Keratinocyte (primary cell): ENCODE measurements around the gene ANKRD10. TPM values are rescaled to one million over a fixed set of nuclear protein-coding genes. Genes with fewer than 3 reads are reported as not detected.

Experiments
- DNase-seq: peaks from one replicate; pipeline ENCODE4 v3.0.0-alpha.2; 2011; ENCODE audit warnings: low read depth, missing footprints, low spot score
- FAIRE-seq: peaks from 2 replicates; lab custom pipeline; 2011; peaks lifted over from hg19 to GRCh38; lab: Jason Lieb, UNC
- H2AFZ ChIP-seq: 2 replicates; pipeline ENCODE4 v1.6.0; 2012; ENCODE audit warnings: low read length, control low read depth, inconsistent platforms; ENCODE audit not compliant: control insufficient read depth
- H3K27ac ChIP-seq: 2 replicates; pipeline ENCODE4 v1.5.1; 2011; ENCODE audit warnings: low read length; ENCODE audit not compliant: control insufficient read depth, insufficient read depth
- H3K27me3 ChIP-seq: 3 replicates; pipeline ENCODE4 v1.6.0; 2011; ENCODE audit warnings: low read length; ENCODE audit not compliant: control insufficient read depth, insufficient read depth; ENCODE audit errors: extremely low read depth
- H3K36me3 ChIP-seq, 2 experiments: 2 replicates in 1 of 2; 3 replicates in 1 of 2; pipeline ENCODE4 v1.5.1; 2011; ENCODE audit warnings: low read length in 2 of 2, mild to moderate bottlenecking in 1 of 2; ENCODE audit not compliant: control insufficient read depth in 2 of 2, insufficient read depth in 2 of 2; ENCODE audit errors: extremely low read depth in 1 of 2
- H3K4me1 ChIP-seq: 3 replicates; pipeline ENCODE4 v1.5.1; 2011; ENCODE audit warnings: low read length; ENCODE audit not compliant: control insufficient read depth, insufficient read depth; ENCODE audit errors: extremely low read depth
- H3K4me2 ChIP-seq: 3 replicates; pipeline ENCODE4 v1.6.0; 2011; ENCODE audit warnings: low read depth, low read length; ENCODE audit not compliant: control insufficient read depth, insufficient read depth; ENCODE audit errors: extremely low read depth
- H3K4me3 ChIP-seq, 3 experiments: fragments of 200-600 bp in 1 of 3; sonication (generic) in 1 of 3; 2 replicates in 2 of 3; 3 replicates in 1 of 3; pipeline ENCODE4 v1.5.1; 2011 to 2016; ENCODE audit warnings: low read length in 3 of 3, mild to moderate bottlenecking in 3 of 3, control low read depth in 2 of 3, inconsistent platforms in 1 of 3, low read depth in 1 of 3, mixed read lengths in 1 of 3, mixed run types in 1 of 3, moderate library complexity in 1 of 3; ENCODE audit not compliant: control insufficient read depth in 2 of 3, insufficient read depth in 2 of 3; ENCODE audit errors: extremely low read depth in 1 of 3
- H3K79me2 ChIP-seq: 2 replicates; pipeline ENCODE4 v1.6.0; 2012; ENCODE audit warnings: low read length; ENCODE audit not compliant: control insufficient read depth, insufficient read depth
- H3K9ac ChIP-seq: 3 replicates; pipeline ENCODE4 v1.6.0; 2011; ENCODE audit warnings: low read length; ENCODE audit not compliant: control insufficient read depth, insufficient read depth; ENCODE audit errors: extremely low read depth
- H3K9me1 ChIP-seq: 3 replicates; pipeline ENCODE4 v1.6.0; 2011; ENCODE audit warnings: low read length; ENCODE audit not compliant: control insufficient read depth, insufficient read depth; ENCODE audit errors: extremely low read depth
- H3K9me3 ChIP-seq: 2 replicates; pipeline ENCODE4 v1.5.1; 2012; ENCODE audit warnings: low read depth, low read length; ENCODE audit not compliant: control insufficient read depth
- H4K20me1 ChIP-seq: 3 replicates; pipeline ENCODE4 v1.6.0; 2011; ENCODE audit warnings: low read length; ENCODE audit not compliant: control insufficient read depth, insufficient read depth; ENCODE audit errors: extremely low read depth
- EZH2 ChIP-seq: IDR thresholded peaks from one replicate; pipeline ENCODE4 v1.6.1; 2012; ENCODE audit warnings: inconsistent platforms, mild to moderate bottlenecking, low read length, moderate library complexity
- dilution Hi-C: fragments of 300-500 bp; cut with MboI; formaldehyde crosslinking; loops from one replicate; pipeline ENCODE4 v1.7.0; 2020; ENCODE audit warnings: low sequenced_read_pairs; ENCODE audit not compliant: extremely low pct_ligation_motif_present
- polyA plus RNA-seq, 5 experiments: library from polyadenylated mRNA; depleted of rRNA in 3 of 5; stranded (reverse) in 3 of 5; stranded (forward) in 1 of 5; unstranded in 1 of 5; fragments of >200 nt; gene quantifications; 1 replicate in 1 of 5; 2 replicates in 3 of 5; 3 replicates in 1 of 5; pipeline versions ENCODE4 v1.2.1 to v1.2.3, GENCODE V29; 2011 to 2012; ENCODE audit warnings: missing spikeins in 2 of 5, low read depth in 1 of 5, low replicate concordance in 1 of 5
- TF ChIP-seq, protein P1 (sequence below), 3 experiments: IDR thresholded peaks in 1 of 3; conservative IDR thresholded peaks in 1 of 3; optimal IDR thresholded peaks in 1 of 3; 2 replicates in 2 of 3; 3 replicates in 1 of 3; pipeline versions ENCODE3 to v1.5.1; 2011; ENCODE audit warnings: low read length in 3 of 3, mild to moderate bottlenecking in 3 of 3, moderate library complexity in 2 of 3, control low read depth in 1 of 3, inconsistent platforms in 1 of 3; ENCODE audit not compliant: insufficient read depth in 2 of 3; ENCODE audit errors: extremely low read depth in 1 of 3

ANKRD10 gene
- polyA plus RNA-seq, 1 donor (not counting 4 experiments of a cell fraction or from before 2014, with no cell fraction given), result 58.1 TPM

DNA sequence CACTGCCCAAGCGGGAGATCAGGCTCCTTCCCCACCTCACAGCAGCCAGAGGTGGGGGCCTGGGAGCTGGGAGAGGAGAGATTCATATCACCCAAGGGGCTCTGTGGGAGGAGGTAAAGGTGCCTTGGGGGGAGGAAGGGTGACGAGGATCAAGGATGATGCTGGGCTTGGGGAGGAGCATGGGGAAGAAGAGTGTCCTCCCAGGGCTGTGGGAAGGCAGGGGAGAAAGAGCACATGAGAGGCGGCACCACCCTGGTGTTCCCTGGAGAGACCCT, 82.7 kb downstream of the ANKRD10 start:
- H2AFZ ChIP-seq, result no peak overlapping the region
- H3K4me3 ChIP-seq, result no peak overlapping the region
- no peaks in the 10 kb centered on the region for H3K4me1 ChIP-seq
- H3K9ac ChIP-seq, result no peak overlapping the region
- DNase-seq (no peak), FAIRE-seq (no peak)
- H4K20me1 ChIP-seq, result no peaks in the 10 kb centered on the region
- H3K9me1 ChIP-seq, result no peaks in the 10 kb centered on the region
- no peaks in the 10 kb centered on the region for H3K9me3 ChIP-seq
- TF ChIP-seq, protein P1, sequence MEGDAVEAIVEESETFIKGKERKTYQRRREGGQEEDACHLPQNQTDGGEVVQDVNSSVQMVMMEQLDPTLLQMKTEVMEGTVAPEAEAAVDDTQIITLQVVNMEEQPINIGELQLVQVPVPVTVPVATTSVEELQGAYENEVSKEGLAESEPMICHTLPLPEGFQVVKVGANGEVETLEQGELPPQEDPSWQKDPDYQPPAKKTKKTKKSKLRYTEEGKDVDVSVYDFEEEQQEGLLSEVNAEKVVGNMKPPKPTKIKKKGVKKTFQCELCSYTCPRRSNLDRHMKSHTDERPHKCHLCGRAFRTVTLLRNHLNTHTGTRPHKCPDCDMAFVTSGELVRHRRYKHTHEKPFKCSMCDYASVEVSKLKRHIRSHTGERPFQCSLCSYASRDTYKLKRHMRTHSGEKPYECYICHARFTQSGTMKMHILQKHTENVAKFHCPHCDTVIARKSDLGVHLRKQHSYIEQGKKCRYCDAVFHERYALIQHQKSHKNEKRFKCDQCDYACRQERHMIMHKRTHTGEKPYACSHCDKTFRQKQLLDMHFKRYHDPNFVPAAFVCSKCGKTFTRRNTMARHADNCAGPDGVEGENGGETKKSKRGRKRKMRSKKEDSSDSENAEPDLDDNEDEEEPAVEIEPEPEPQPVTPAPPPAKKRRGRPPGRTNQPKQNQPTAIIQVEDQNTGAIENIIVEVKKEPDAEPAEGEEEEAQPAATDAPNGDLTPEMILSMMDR (optimal IDR thresholded peaks at IDR 0.05 in 1 of 3, IDR thresholded peaks at IDR 0.05 in 1 of 3, conservative IDR thresholded peaks at IDR 0.05 in 1 of 3; ENCODE audit: extremely low read depth in 1 of 3, insufficient read depth in 2 of 3, low read length in 3 of 3), result no peak
- TF ChIP-seq EZH2, result no peak
- peaks cover 19% of the 10 kb centered on the region for H3K27me3 ChIP-seq
- no peak overlapping the region for H3K27ac ChIP-seq
- dilution Hi-C loops, result no loop called here
- no peaks in the 10 kb centered on the region for H3K36me3 ChIP-seq
- no peak overlapping the region for H3K4me2 ChIP-seq
- no peaks in the 10 kb centered on the region for H3K79me2 ChIP-seq

DNA sequence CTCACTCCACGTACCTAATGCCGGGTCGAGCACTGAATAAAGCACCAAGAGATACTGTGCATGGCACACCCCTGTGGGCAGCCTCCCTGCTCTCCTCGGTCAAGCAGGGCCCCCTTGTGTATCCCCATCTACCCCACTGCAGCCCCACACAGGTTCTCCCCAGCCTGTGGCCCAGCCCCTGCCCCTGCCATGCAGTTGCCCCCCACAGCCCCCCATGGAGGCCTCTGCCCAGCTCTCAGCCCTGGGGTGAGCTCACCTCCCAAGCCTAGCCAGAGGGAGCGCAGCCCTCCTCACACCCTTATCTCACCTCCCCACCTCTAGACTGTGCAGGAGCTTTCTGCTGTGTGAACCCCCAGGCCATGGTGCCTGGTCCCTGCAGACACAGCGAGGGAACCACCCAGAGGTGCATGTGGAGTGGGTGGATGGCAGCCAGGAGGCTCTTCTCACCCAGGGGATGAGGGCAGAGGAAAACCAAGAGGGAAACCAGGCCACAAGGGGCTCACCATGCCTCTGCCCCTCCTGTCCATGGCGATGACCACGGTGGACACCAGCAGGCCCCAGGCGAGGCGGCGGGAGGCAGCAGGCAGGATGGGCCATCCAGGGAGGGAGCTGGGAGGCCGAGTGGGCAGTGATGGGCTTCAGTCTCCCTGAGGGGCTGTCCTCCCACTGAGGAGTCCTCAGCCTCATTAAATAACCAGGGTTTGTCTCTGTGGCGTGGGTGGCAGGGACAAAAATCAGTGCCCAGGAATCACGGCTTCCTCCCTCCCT, 83.2 kb downstream of the ANKRD10 start:
- no peak overlapping the region for H3K4me2 ChIP-seq
- TF ChIP-seq EZH2, result no peak
- TF ChIP-seq, protein P1 (optimal IDR thresholded peaks at IDR 0.05 in 1 of 3, IDR thresholded peaks at IDR 0.05 in 1 of 3, conservative IDR thresholded peaks at IDR 0.05 in 1 of 3; ENCODE audit: extremely low read depth in 1 of 3, insufficient read depth in 2 of 3, low read length in 3 of 3), result no peak
- dilution Hi-C loops, result no loop called here

More for the DNA sequence above, 83.2 kb downstream of the ANKRD10 start:
- no peaks in the 10 kb centered on the region for H4K20me1 ChIP-seq
- H3K9ac ChIP-seq, result no peak overlapping the region
- no peaks in the 10 kb centered on the region for H3K9me1 ChIP-seq
- no peak overlapping the region for H2AFZ ChIP-seq
- H3K4me3 ChIP-seq, result no peak overlapping the region
- H3K79me2 ChIP-seq, result no peaks in the 10 kb centered on the region
- FAIRE-seq (no peak), DNase-seq (no peak)
- H3K27me3 ChIP-seq, result peaks cover 19% of the 10 kb centered on the region
- H3K9me3 ChIP-seq, result no peaks in the 10 kb centered on the region
- no peaks in the 10 kb centered on the region for H3K36me3 ChIP-seq
- no peak overlapping the region for H3K27ac ChIP-seq
- H3K4me1 ChIP-seq, result no peaks in the 10 kb centered on the region
